GM06990 (cell line): Measurements from ENCODE around the gene IMPG1.

Experiments used
- DNase-seq: peaks from one replicate; pipeline ENCODE4 v3.0.0-alpha.2; 2011; ENCODE audit not compliant: insufficient read length; ENCODE audit errors: extremely low read depth
- H3K27me3 ChIP-seq: replicated peaks from 2 replicates; pipeline ENCODE4 v1.6.0; 2011; ENCODE audit warnings: low read length; ENCODE audit not compliant: control insufficient read depth, insufficient read depth
- H3K36me3 ChIP-seq: 2 replicates; pipeline ENCODE4 v1.5.1; 2011; ENCODE audit warnings: low read length; ENCODE audit not compliant: control insufficient read depth, insufficient read depth
- H3K4me3 ChIP-seq: replicated peaks from 2 replicates; pipeline ENCODE4 v1.5.1; 2011; ENCODE audit warnings: low read depth, mild to moderate bottlenecking, control low read depth, low read length
- CTCF ChIP-seq: IDR thresholded peaks from 2 replicates; pipeline ENCODE4 v1.5.1; 2011; ENCODE audit warnings: low read length, control low read depth, mild to moderate bottlenecking, inconsistent platforms; ENCODE audit not compliant: insufficient read depth, poor library complexity, severe bottlenecking

IMPG1 gene

GRCh38 chr6:76072562-76072961 lies at the start of gene IMPG1:
IMPG1 (minus strand) TSS chr6:76072662; CDS start chr6:76072488, 174 bp downstream.
- DNase-seq, result no peak
- H3K27me3 ChIP-seq, result no peaks in the 10 kb centered on the region
- TF ChIP-seq CTCF, result no peak
- no peaks in the 10 kb centered on the region for H3K36me3 ChIP-seq
- no peak within 1 kb of the TSS for H3K4me3 ChIP-seq

GRCh38 chr6:76120302-76120701 lies 47.8 kb upstream of the IMPG1 start:
- TF ChIP-seq CTCF, result no peak
- no peaks in the 10 kb centered on the region for H3K36me3 ChIP-seq
- H3K27me3 ChIP-seq, result no peaks in the 10 kb centered on the region
- no peak overlapping the region for H3K4me3 ChIP-seq
- DNase-seq, result no peak

GRCh38 chr6:76073281-76073680 lies 819 bp upstream of the IMPG1 start:
- H3K4me3 ChIP-seq, result no peak overlapping the region
- no peak for TF ChIP-seq CTCF
- no peak for DNase-seq
- no peaks in the 10 kb centered on the region for H3K27me3 ChIP-seq
- H3K36me3 ChIP-seq, result no peaks in the 10 kb centered on the region

GRCh38 chr6:76057469-76057868 lies 15.0 kb downstream of the IMPG1 start:
- Histone ChIP-seq H3K36me3 (no peaks in the 10 kb centered on the region), H3K27me3 (no peaks in the 10 kb centered on the region), H3K4me3 (no peak overlapping the region)
- no peak for TF ChIP-seq CTCF
- DNase-seq, result no peak

- no peak for TF ChIP-seq CTCF
- Histone ChIP-seq H3K4me3 (no peak overlapping the region), H3K36me3 (no peaks in the 10 kb centered on the region), H3K27me3 (no peaks in the 10 kb centered on the region)
- DNase-seq, result no peak
Measured at GRCh38 chr6:76052314-76052713, 20.1 kb downstream of the IMPG1 start.

GRCh38 chr6:76043690-76044089 lies 28.8 kb downstream of the IMPG1 start:
- Histone ChIP-seq H3K36me3 (no peaks in the 10 kb centered on the region), H3K4me3 (no peak overlapping the region), H3K27me3 (no peaks in the 10 kb centered on the region)
- no peak for TF ChIP-seq CTCF
- no peak for DNase-seq
